HG02973 (cell line): ENCODE results near the gene KCNQ2.
"Not testable (repeated sequence)": the region's sequence is repeated elsewhere in the genome, so short reads cannot be mapped to it uniquely, and the experiment has no call there.

Experiments used
- ATAC-seq: cut with Tn5 transposase; IDR thresholded peaks from one replicate; pipeline ENCODE4 v1.9.1; 2021; ENCODE audit warnings: moderate library complexity; ENCODE audit not compliant: unreplicated experiment

KCNQ2 gene

GRCh38 chr20:63491078-63491477, 18.6 kb upstream of the KCNQ2 start:
- ATAC-seq, result no peak

- no peak for ATAC-seq
Observed at GRCh38 chr20:63490416-63490815, 18.0 kb upstream of the KCNQ2 start.

DNA sequence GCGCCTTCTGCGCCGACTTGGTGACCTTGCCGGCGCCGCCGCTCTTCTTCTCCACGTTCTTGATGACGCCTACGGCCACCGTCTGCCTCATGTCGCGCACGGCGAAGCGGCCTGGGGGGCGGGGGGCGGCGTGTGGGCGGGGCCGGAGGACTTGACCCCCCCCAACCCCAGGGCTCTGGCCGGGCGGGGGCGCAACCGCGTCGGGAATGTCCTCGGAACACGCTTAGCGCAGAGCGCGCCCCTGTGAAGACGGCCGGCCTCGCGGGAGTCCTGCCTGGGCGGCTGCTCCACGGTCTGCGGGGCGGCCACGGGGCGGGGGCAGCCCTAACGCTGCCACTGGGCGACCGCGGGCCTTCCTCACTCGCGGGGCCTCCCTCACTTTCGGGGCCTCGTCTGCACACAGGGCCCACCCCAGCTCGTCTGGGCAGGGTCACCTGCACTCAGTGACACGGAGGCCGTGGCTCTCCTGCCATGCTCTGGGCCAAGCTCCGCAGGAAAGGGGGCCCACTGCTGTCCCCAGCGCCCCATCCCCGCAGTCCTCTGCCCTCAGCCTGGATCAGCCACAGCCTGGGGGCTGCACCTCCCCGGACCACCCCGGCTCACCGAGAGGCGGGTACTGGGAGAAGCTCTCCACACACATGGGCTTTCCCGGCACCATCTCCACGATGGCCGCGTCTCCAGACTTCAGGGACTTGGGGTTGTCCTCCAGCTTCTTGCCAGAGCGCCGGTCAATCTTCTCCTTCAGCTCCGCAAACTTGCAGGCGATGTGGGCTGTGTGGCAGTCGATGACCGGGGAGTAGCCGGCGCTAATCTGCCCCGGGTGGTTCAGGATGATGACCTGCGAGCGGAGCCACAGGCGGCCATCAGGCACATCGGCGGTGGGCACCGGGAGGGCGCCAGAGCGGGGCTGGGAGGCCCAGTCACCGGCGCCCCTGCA, 16.1 kb upstream of the KCNQ2 start:
- ATAC-seq, result no peak

DNA sequence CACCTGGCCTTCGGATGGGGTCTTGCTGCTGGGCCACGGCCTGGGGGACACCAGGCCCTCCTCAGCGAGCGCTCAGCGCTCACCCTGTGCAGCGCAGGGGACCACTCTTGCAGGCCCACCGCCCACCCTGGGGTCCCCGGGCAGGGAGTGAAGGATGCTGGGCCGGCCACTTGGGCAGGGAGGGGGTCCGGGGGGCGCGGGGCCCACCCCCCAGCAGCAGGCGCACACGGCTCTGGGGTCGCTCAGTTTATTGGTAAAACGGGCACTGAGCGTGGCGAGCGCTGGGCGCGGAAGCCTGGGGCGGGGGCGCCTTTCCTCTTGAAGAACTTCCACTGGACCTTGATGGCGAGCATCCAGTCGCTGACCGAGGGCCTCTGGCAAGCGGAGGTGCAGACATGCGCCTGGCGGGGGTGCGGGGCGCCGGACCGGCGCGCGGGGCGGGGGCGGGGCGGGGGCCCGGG, 15.4 kb upstream of the KCNQ2 start:
- no peak for ATAC-seq

- no peak for ATAC-seq
Observed at GRCh38 chr20:63487116-63487764, 14.8 kb upstream of the KCNQ2 start.

DNA sequence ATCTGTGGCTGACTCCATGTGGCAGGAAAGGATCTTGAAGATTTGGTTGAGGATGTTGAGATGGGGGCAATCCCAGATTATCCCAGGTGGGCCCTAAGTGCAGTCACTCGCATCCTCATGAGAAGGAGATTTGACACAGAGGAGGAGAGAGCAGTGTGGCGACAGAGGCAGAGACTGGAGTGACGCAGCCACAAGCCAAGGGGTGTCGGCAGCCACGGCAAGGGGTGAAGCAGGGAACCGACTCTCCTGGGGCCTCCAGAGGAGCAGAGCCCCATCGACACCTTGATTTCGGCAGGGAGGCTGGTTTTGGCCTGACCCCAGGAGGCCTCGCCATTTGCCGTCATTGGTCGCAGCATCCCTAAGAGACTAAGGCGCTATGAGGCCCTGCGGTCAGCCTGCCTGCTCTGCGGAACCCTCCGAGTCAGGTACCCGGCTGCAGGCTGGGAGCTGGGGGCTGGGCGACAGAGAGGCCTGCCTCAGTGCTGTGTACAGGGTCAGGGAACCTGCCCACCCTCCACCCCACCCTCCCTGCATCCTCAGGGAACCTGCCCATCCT, 13.9 kb upstream of the KCNQ2 start:
- ATAC-seq, result no peak

DNA sequence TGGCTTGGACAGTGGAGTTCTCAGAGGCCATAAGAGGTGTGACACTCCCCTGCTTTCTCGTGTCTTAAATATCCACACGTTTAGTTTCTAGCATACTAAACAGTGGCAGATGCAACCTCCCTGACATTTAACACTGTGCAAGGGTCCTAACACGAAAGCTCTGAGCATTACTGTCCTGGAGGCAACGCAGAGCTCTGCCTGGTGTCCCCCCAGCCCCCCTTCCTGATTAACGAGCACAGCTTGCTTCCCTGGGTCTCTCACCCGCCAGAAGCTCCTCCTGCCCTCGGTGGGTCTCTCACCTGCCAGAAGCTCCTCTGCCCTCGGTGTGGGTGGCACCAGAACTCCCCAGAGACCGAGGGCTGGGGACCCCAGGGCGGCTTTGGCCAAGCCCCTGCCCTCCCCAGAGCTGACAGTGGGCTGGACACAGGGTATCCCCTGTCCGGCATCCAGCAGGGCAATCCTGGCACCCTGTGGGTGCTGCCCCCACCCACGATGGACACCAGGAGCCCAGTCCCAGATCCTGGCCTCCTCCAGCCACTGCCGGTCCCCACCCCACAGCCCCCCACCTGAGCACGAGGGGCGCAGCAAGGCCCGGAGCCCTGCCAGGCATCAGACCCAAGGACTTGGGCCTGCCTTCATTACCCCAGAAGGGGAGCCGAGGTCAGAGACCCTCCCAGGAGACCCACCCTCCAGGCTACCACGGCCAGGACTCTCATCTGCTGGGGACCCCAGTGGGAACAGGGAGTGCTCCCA, 12.4 kb upstream of the KCNQ2 start:
- ATAC-seq, result no peak

- ATAC-seq, result no peak
Observed at GRCh38 chr20:63484236-63484635, 11.8 kb upstream of the KCNQ2 start.

GRCh38 chr20:63483834-63484233, 11.4 kb upstream of the KCNQ2 start:
- ATAC-seq, result no peak

DNA sequence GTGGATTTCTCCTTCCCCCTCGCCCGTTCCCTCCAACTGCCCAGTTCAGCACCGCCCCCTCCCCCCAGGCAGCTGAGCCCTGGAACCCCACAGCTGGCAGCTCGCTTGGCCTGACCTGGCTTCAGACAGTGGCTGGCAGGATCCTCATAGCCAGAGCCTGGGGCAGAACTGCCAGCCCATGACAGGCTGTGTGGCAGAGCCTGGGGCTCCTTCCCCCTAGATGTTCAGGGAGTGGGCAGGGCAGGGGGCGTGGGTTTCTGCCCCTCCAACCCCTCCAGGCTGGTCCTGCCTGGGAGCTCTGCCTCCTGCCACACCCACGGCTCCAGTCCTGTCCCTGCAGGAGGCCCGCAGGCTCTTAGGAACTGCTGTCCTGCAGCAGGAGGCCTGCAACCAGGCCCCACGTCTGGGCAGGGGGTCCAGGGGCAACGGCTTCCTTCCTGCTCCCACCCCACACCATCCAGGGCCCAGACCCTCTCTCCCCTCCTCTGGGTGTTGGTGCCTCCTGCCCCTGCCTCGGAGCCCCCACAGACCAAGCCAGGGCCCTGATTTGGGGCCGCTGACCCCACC, 9.6 kb upstream of the KCNQ2 start:
- no peak for ATAC-seq

DNA sequence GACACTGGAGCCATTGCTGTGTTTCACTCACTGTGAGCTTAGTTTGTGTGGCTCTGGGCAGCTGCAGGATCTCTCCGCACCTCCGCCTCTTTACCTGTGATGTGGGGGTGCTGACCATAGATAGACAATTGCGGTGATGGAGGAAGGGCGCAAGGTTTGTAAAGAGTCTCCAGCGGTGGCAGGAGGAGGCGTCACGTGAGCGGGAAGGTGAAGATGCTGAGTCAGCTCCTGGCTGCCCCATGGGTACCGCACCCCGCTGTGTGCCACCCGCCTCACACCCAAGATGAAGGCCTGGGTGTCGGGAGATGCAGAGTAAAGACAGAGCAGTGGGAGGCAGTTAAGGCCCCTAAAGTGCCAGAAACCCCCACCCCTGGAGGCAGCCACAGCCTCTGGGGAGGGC, 9.0 kb upstream of the KCNQ2 start:
- no peak for ATAC-seq

DNA sequence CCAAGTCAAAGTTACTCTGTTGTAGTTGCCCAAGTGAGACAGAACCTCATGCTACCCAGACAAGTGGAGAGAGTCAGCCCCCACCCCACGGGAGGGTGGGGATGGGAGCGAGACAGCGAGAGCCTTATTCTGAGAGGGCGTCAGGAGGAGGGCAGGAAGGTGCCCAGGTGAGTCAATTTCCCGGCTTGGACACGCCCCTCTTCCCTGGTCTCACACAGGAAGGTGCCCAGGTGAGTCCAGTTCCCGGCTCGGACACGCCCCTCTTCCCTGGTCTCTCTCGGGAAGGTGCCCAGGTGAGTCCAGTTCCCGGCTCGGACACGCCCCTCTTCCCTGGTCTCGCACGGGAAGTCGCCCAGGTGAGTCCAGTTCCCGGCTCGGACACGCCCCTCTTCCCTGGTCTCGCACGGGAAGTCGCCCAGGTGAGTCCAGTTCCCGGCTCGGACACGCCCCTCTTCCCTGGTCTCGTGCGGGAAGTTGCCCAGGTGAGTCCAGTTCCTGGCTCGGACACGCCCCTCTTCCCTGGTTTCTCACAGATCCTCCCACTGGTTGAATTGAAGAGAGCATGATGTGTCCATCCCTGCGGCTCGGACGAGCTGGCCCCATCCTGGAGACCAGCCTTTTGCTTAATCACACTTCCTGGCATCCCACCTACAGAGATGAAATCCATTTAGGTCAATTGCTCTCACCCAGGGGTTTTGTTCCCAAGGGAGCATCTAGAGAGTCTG, 7.4 kb upstream of the KCNQ2 start:
- ATAC-seq, result not testable (repeated sequence)

- ATAC-seq, result no peak
Observed at GRCh38 chr20:63478346-63479302, 6.2 kb upstream of the KCNQ2 start.

DNA sequence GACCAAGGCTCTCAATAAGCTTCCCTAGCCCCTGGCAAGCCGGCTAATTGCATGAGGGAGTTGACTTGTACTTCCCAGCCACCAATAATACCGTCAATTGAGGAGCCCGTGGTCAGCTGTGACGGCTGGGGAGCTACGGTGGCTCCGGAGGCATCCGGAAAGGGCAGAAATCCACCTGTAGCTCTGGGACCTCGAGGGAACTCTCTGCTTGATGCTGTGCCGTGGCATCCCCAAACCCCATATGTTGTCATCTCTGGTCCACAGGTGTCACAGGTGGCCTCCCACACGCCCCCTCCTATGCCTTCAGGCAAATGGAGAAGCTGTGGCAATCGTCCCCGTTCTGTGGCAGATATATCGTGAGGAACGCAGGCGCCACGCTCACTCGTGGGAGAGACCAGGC, 5.5 kb upstream of the KCNQ2 start:
- ATAC-seq, result no peak

DNA sequence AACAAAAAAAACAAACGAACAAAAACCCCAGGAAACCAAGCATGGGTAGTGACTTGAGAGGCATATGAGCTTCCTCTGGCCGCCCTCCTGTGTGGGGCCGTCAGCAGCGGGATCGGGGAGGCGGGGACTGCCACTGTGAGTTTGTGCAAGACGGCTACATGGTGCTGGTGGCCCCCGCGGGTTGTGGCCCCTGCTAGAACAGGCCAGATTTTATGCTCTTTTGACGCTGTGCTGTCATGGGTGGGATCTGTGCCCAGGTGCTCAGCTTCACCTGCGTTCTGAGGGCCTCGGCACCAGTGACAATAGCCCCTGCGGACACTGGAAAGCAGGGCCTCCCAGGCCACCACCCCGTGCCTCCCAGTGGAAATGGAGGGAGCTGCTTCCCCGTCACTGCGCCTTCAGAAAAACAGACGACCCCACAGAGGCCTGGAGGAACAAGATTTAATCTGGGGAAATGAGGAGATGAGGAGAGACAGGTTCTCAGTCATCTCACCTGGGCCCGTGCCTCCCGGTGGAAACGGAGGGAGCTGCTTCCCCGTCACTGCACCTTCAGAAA, 4.7 kb upstream of the KCNQ2 start:
- no peak for ATAC-seq

GRCh38 chr20:63475209-63475608, 2.8 kb upstream of the KCNQ2 start:
- ATAC-seq, result no peak

- ATAC-seq, result no peak
Observed at GRCh38 chr20:63473555-63474449, 1.3 kb upstream of the KCNQ2 start.
